H1 (cell line): ENCODE measurements around the gene SCYGR4. TPM values are rescaled to one million over a fixed set of nuclear protein-coding genes. Genes with fewer than 3 reads are reported as not detected.

Experiments used
- CTCF ChIA-PET: fragments of 300-600 bp; sonication (Branson Sonifier 250); formaldehyde crosslinking; loops from one replicate; lab custom pipeline; 2021; ENCODE audit not compliant: partially characterized antibody; lab: Charles Lee
- POLR2A ChIA-PET: fragments of 300-600 bp; sonication (Branson Sonifier 250); formaldehyde crosslinking; loops from one replicate; lab custom pipeline; 2021; ENCODE audit warnings: inconsistent platforms; ENCODE audit not compliant: partially characterized antibody; lab: Charles Lee
- DNase-seq, 2 experiments: peaks; one replicate each; pipeline versions ENCODE4 v3.0.0 to v3.0.0-alpha.2; 2010 to 2022; ENCODE audit warnings: low spot score in 2 of 2, low read depth in 1 of 2, mixed read lengths in 1 of 2
- FAIRE-seq: peaks from 2 replicates; lab custom pipeline; 2011; peaks lifted over from hg19 to GRCh38; lab: Jason Lieb, UNC
- H2AFZ ChIP-seq: 2 replicates; pipeline ENCODE4 v1.8.1; 2012; ENCODE audit warnings: low read length, inconsistent platforms
- H2AK5ac ChIP-seq: 2 replicates; pipeline ENCODE4 v1.6.1; 2013; ENCODE audit warnings: low read depth, low read length
- H2BK120ac ChIP-seq: replicated peaks from 2 replicates; pipeline ENCODE3; 2013; ENCODE audit warnings: low read depth, low read length, inconsistent platforms
- H2BK12ac ChIP-seq: 2 replicates; pipeline ENCODE4 v1.6.1; 2013; ENCODE audit warnings: low read depth, low read length
- H2BK15ac ChIP-seq: 2 replicates; pipeline ENCODE4 v1.6.1; 2013; ENCODE audit warnings: low read length
- H2BK20ac ChIP-seq: 2 replicates; pipeline ENCODE4 v1.6.1; 2013; ENCODE audit warnings: low read length
- H2BK5ac ChIP-seq: 2 replicates; pipeline ENCODE4 v1.6.1; 2013; ENCODE audit warnings: low read depth, low read length
- H3K14ac ChIP-seq: 2 replicates; pipeline ENCODE4 v1.6.1; 2013; ENCODE audit warnings: inconsistent platforms; ENCODE audit not compliant: insufficient read length
- H3K18ac ChIP-seq: 2 replicates; pipeline ENCODE4 v1.6.1; 2013; ENCODE audit warnings: low read length; ENCODE audit errors: extremely low read depth
- H3K23ac ChIP-seq: 2 replicates; pipeline ENCODE4 v1.6.1; 2013; ENCODE audit warnings: inconsistent platforms; ENCODE audit not compliant: insufficient read length
- H3K23me2 ChIP-seq: 2 replicates; pipeline ENCODE4 v1.6.1; 2013; ENCODE audit warnings: low read depth, low read length
- H3K27ac ChIP-seq: 2 replicates; pipeline ENCODE4 v1.6.1; 2011; ENCODE audit warnings: low read depth, low read length, inconsistent platforms
- H3K27me3 ChIP-seq, 4 experiments: replicated peaks in 1 of 4; 1 replicate in 1 of 4; 2 replicates in 3 of 4; pipeline versions ENCODE4 v1.6.1 to v1.8.1; 2011 to 2013; ENCODE audit warnings: low read length in 3 of 4, mild to moderate bottlenecking in 3 of 4, inconsistent platforms in 2 of 4, mixed read lengths in 2 of 4, moderate library complexity in 1 of 4; ENCODE audit not compliant: control insufficient read depth in 3 of 4, insufficient read depth in 3 of 4; ENCODE audit errors: extremely low read depth in 1 of 4
- H3K36me3 ChIP-seq, 4 experiments: 2 replicates each; pipeline versions ENCODE4 v1.6.1 to v1.8.1; 2011 to 2013; ENCODE audit warnings: mild to moderate bottlenecking in 4 of 4, low read length in 3 of 4, moderate library complexity in 2 of 4, control low read depth in 1 of 4, inconsistent platforms in 1 of 4; ENCODE audit not compliant: insufficient read depth in 4 of 4, control insufficient read depth in 2 of 4
- H3K4ac ChIP-seq: replicated peaks from 2 replicates; pipeline ENCODE3; 2013; ENCODE audit warnings: low read length, low read depth, mixed read lengths, inconsistent platforms; ENCODE audit not compliant: insufficient read length
- H3K4me1 ChIP-seq, 4 experiments: replicated peaks in 1 of 4; 1 replicate in 1 of 4; 2 replicates in 3 of 4; pipeline versions ENCODE4 v1.6.1 to v1.8.1; 2011 to 2013; ENCODE audit warnings: low read length in 3 of 4, inconsistent platforms in 2 of 4, mixed read lengths in 1 of 4; ENCODE audit not compliant: insufficient read depth in 4 of 4, control insufficient read depth in 3 of 4
- H3K4me2 ChIP-seq, 2 experiments: 2 replicates each; pipeline versions ENCODE4 v1.6.1 to v1.8.1; 2011 to 2013; ENCODE audit warnings: low read depth in 2 of 2, low read length in 2 of 2, control low read depth in 1 of 2, inconsistent platforms in 1 of 2, mild to moderate bottlenecking in 1 of 2; ENCODE audit not compliant: insufficient read depth in 1 of 2
- H3K4me3 ChIP-seq, 4 experiments: fragments of 200-600, 300-600 bp in 1 of 4; sonication (generic), shearing (Covaris generic), sonication (Bioruptor Twin) in 1 of 4; 2 replicates each; pipeline versions ENCODE4 v1.5.1 to v1.8.1; 2011 to 2016; ENCODE audit warnings: low read length in 4 of 4, low read depth in 3 of 4, control low read depth in 2 of 4, inconsistent platforms in 2 of 4, mild to moderate bottlenecking in 2 of 4, mixed read lengths in 1 of 4, moderate library complexity in 1 of 4; ENCODE audit not compliant: insufficient read depth in 2 of 4; ENCODE audit errors: extremely low read depth in 1 of 4
- H3K56ac ChIP-seq: replicated peaks from 2 replicates; pipeline ENCODE3; 2013; ENCODE audit warnings: low read depth, mild to moderate bottlenecking, mixed read lengths, low read length, inconsistent platforms; ENCODE audit not compliant: insufficient read length
- H3K79me1 ChIP-seq: 2 replicates; pipeline ENCODE4 v1.6.1; 2013; ENCODE audit warnings: low read depth, low read length, control low read depth
- H3K79me2 ChIP-seq, 2 experiments: 2 replicates each; pipeline versions ENCODE4 v1.6.1 to v1.8.1; 2012 to 2013; ENCODE audit warnings: low read length in 2 of 2, mild to moderate bottlenecking in 2 of 2, inconsistent platforms in 1 of 2; ENCODE audit not compliant: insufficient read depth in 2 of 2, control insufficient read depth in 1 of 2
- H3K9ac ChIP-seq, 4 experiments: replicated peaks in 1 of 4; 1 replicate in 1 of 4; 2 replicates in 3 of 4; pipeline versions ENCODE4 v1.6.1 to v1.8.1; 2011 to 2013; ENCODE audit warnings: low read depth in 3 of 4, low read length in 3 of 4, control low read depth in 2 of 4, mild to moderate bottlenecking in 2 of 4, moderate library complexity in 2 of 4, inconsistent platforms in 1 of 4; ENCODE audit errors: extremely low read depth in 1 of 4
- H3K9me3 ChIP-seq, 2 experiments: 2 replicates each; pipeline versions ENCODE4 v1.6.1 to v1.8.1; 2012 to 2013; ENCODE audit warnings: mild to moderate bottlenecking in 2 of 2, moderate library complexity in 2 of 2, control low read depth in 1 of 2, inconsistent platforms in 1 of 2, low read depth in 1 of 2, low read length in 1 of 2, mixed read lengths in 1 of 2; ENCODE audit not compliant: insufficient read depth in 2 of 2
- H4K20me1 ChIP-seq, 2 experiments: replicated peaks in 1 of 2; 2 replicates each; pipeline versions ENCODE3 to v1.8.1; 2011 to 2013; ENCODE audit warnings: inconsistent platforms in 2 of 2, low read length in 2 of 2, mild to moderate bottlenecking in 1 of 2; ENCODE audit not compliant: insufficient read depth in 2 of 2, control insufficient read depth in 1 of 2
- H4K5ac ChIP-seq: 2 replicates; pipeline ENCODE4 v1.6.1; 2013; ENCODE audit warnings: low read length, low read depth, mixed read lengths, inconsistent platforms; ENCODE audit not compliant: insufficient read length
- H4K8ac ChIP-seq: 2 replicates; pipeline ENCODE4 v1.8.0; 2013; ENCODE audit warnings: mild to moderate bottlenecking, moderate library complexity, low read length, inconsistent platforms; ENCODE audit not compliant: insufficient read depth; ENCODE audit errors: extremely low read depth
- H4K91ac ChIP-seq: replicated peaks from 2 replicates; pipeline ENCODE3; 2013; ENCODE audit warnings: low read length, mixed read lengths, inconsistent platforms; ENCODE audit not compliant: insufficient read length
- BACH1 ChIP-seq: IDR thresholded peaks from 2 replicates; pipeline ENCODE4 v1.6.1; 2012; ENCODE audit warnings: low read length, improper control_type of control experiment
- EP300 ChIP-seq, 2 experiments: IDR thresholded peaks; 1 replicate in 1 of 2; 2 replicates in 1 of 2; pipeline ENCODE4 v1.6.1; 2011 to 2012; ENCODE audit warnings: low read depth in 2 of 2, low read length in 2 of 2, mild to moderate bottlenecking in 2 of 2, borderline replicate concordance in 1 of 2, inconsistent platforms in 1 of 2, moderate library complexity in 1 of 2
- HDAC6 ChIP-seq: IDR thresholded peaks from one replicate; pipeline ENCODE4 v1.7.1; 2012; ENCODE audit warnings: low read depth, mild to moderate bottlenecking, inconsistent platforms, low read length, moderate library complexity
- NANOG ChIP-seq: IDR thresholded peaks from 2 replicates; pipeline ENCODE4 v1.6.1; 2011; ENCODE audit warnings: low read length, low read depth, mild to moderate bottlenecking, inconsistent platforms; ENCODE audit not compliant: insufficient read depth, poor library complexity, severe bottlenecking
- POLR2AphosphoS5 ChIP-seq: IDR thresholded peaks from 2 replicates; pipeline ENCODE4 v1.6.1; 2011; ENCODE audit warnings: low read depth, low read length
- SAP30 ChIP-seq: fragments of 300-600 bp; sonication (generic); IDR thresholded peaks from 2 replicates; pipeline ENCODE4 v1.7.1; 2012; ENCODE audit warnings: low read length, moderate library complexity, mild to moderate bottlenecking, inconsistent platforms; ENCODE audit not compliant: insufficient read depth, insufficient replicate concordance
- ZNF274 ChIP-seq: IDR thresholded peaks from 2 replicates; pipeline ENCODE4 v1.7.0; 2012; ENCODE audit warnings: low read length, borderline replicate concordance; ENCODE audit errors: extremely low read depth
- WGBS, 2 experiments: shearing (Covaris generic) in 1 of 2; methylation state at CpG; one replicate each; pipeline versions ENCODE4 v1.1.6 to v1.1.7; 2013 to 2015; ENCODE audit warnings: low lambda C conversion rate in 2 of 2, mixed read lengths in 2 of 2, inconsistent platforms in 1 of 2, low coverage in 1 of 2, missing lambda C conversion rate in 1 of 2; ENCODE audit not compliant: insufficient replicate concordance in 2 of 2, insufficient coverage in 1 of 2, insufficient read length in 1 of 2; ENCODE audit errors: extremely low coverage in 1 of 2, missing lambda C conversion rate in 1 of 2; 5-methylcytosine and 5-hydroxymethylcytosine counted together
- polyA plus RNA-seq, 7 experiments: library from polyadenylated mRNA; depleted of rRNA in 3 of 7; stranded (reverse) in 5 of 7; unstranded in 2 of 7; fragments of >200 nt in 5 of 7; fragments of 200-250 nt in 2 of 7; gene quantifications; 1 replicate in 5 of 7; 2 replicates in 1 of 7; 4 replicates in 1 of 7; pipeline versions ENCODE4 v1.2.1 to v1.2.3, GENCODE V29; 2011 to 2013; ENCODE audit warnings: missing spikeins in 2 of 7, mixed read lengths in 2 of 7
- total RNA-seq: library from RNA; stranded (reverse); fragmentation: NEBNext Ultra II Directional; extraction: Animal tissue kit (Norgen Biotek cat#: 25700); gene quantifications from 2 replicates; pipeline ENCODE4 v1.2.1, GENCODE V29; 2021
- TF ChIP-seq, protein P1 (sequence below), 3 experiments: IDR thresholded peaks; 1 replicate in 2 of 3; 2 replicates in 1 of 3; pipeline versions ENCODE4 v1.5.1 to v1.6.1; 2011; ENCODE audit warnings: low read length in 3 of 3, mild to moderate bottlenecking in 3 of 3, inconsistent platforms in 2 of 3, low read depth in 1 of 3, moderate library complexity in 1 of 3; ENCODE audit not compliant: insufficient read depth in 1 of 3; ENCODE audit errors: control extremely low read depth in 1 of 3
- TF ChIP-seq, protein P2 (sequence below): IDR thresholded peaks from 2 replicates; pipeline ENCODE4 v1.6.1; 2011; ENCODE audit warnings: low read length, improper control_type of control experiment

The SCYGR4 gene
- total and polyA plus RNA-seq, 2 of the 8 experiments (the other 6 are each of a cell fraction or from before 2014, with no cell fraction given) = not detected

DNA sequence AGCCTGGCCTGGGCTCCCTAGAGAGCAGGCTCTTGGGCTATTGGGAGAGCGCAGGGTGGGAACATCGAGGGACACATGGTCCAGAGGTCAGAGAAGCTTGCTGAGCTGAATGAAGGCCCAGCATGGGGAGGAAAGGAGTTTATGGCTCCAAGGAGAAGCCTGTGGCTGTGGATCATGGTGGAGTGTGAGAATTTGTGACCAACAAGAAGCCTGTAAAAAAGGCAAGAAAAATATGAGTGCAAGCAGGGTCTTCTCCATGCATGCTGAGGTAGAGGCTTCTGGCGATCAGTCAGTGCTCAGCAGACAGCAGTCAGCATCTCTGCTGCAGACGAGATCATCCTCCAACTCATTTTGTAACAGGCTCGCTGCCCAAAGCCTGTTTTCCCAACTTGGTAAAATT lies 1.4 kb upstream of the SCYGR4 start:
- Histone ChIP-seq H3K56ac (no peak overlapping the region), H3K4ac (no peak overlapping the region), H2BK12ac (no peak overlapping the region; the same call in 1 of the 2 replicates), H3K27ac (no peak overlapping the region), H2BK120ac (no peak overlapping the region), H3K23me2 (0 out of 2 replicates have a peak, but pooled peaks cover 3% of the 10 kb centered on the region), H4K8ac (no peak overlapping the region), H4K5ac (no peak overlapping the region), H3K23ac (no peak overlapping the region), H2BK20ac (no peak overlapping the region), H3K18ac (peak overlapping the region; percentile 19; the same call in 1 of the 2 replicates), H3K9me3 (no peaks in the 10 kb centered on the region), H3K36me3 (no peaks in the 10 kb centered on the region), H3K4me1 (peaks cover 0 to 7% (median 3%) of the 10 kb centered on the region in 4 experiments; a peak in 2 of 7 replicates), H3K4me2 (no peak overlapping the region), H2AFZ (no peak overlapping the region; the same call in 1 of the 2 replicates), H2BK5ac (no peak overlapping the region), H4K20me1 (no peaks in the 10 kb centered on the region), H3K27me3 (no peaks in the 10 kb centered on the region), H3K79me1 (no peaks in the 10 kb centered on the region), H4K91ac (no peak overlapping the region), H2BK15ac (no peak overlapping the region), H3K4me3 (no peak overlapping the region), H3K9ac (no peak overlapping the region), H2AK5ac (no peak overlapping the region), H3K14ac (no peak overlapping the region), H3K79me2 (no peaks in the 10 kb centered on the region)
- DNase-seq (no peak), FAIRE-seq (no peak)
- POLR2A ChIA-PET = no interaction called here
- 88% methylated on average over 5 of the region's 5 CpGs; no CpG with 5 or more reads in 1 of the 2 experiments for WGBS, 2 experiments
- CTCF ChIA-PET = interaction anchor here (0.9 to 1.7 kb wide), 5 partner anchors 10 to 156 kb away, joined by 3 to 6 read pairs (median 3); no protein-coding TSS in a partner anchor
- no peak for TF ChIP-seq SAP30
- TF ChIP-seq EP300 (IDR thresholded peaks at IDR 0.05; ENCODE audit: borderline replicate concordance in 1 of 2, low read depth in 2 of 2, low read length in 2 of 2) = no peak
- no peak for TF ChIP-seq POLR2AphosphoS5
- TF ChIP-seq ZNF274 = no peak
- no peak for TF ChIP-seq NANOG
- TF ChIP-seq, protein P1, sequence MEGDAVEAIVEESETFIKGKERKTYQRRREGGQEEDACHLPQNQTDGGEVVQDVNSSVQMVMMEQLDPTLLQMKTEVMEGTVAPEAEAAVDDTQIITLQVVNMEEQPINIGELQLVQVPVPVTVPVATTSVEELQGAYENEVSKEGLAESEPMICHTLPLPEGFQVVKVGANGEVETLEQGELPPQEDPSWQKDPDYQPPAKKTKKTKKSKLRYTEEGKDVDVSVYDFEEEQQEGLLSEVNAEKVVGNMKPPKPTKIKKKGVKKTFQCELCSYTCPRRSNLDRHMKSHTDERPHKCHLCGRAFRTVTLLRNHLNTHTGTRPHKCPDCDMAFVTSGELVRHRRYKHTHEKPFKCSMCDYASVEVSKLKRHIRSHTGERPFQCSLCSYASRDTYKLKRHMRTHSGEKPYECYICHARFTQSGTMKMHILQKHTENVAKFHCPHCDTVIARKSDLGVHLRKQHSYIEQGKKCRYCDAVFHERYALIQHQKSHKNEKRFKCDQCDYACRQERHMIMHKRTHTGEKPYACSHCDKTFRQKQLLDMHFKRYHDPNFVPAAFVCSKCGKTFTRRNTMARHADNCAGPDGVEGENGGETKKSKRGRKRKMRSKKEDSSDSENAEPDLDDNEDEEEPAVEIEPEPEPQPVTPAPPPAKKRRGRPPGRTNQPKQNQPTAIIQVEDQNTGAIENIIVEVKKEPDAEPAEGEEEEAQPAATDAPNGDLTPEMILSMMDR (IDR thresholded peaks at IDR 0.05; ENCODE audit: control extremely low read depth in 1 of 3, insufficient read depth in 1 of 3, low read depth in 1 of 3, low read length in 3 of 3) = no peak
- TF ChIP-seq, protein P2, sequence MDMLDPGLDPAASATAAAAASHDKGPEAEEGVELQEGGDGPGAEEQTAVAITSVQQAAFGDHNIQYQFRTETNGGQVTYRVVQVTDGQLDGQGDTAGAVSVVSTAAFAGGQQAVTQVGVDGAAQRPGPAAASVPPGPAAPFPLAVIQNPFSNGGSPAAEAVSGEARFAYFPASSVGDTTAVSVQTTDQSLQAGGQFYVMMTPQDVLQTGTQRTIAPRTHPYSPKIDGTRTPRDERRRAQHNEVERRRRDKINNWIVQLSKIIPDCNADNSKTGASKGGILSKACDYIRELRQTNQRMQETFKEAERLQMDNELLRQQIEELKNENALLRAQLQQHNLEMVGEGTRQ = no peak
- TF ChIP-seq HDAC6 = no peak
- TF ChIP-seq BACH1 = no peak
